Activated naive CD4-positive, alpha-beta T cell treated with anti-CD3 and anti-CD28 coated beads for 36 hours (primary cell): ENCODE results near the gene PNMT. TPM values are rescaled to one million over a fixed set of nuclear protein-coding genes. Genes with fewer than 3 reads are reported as not detected.

Experiments
- CTCF ChIA-PET: fragments of 350-600 bp; sonication (Branson Sonifier 250); formaldehyde crosslinking; loops from one replicate; lab custom pipeline; 2021; ENCODE audit warnings: antibody characterized with exemption; lab: Charles Lee
- DNase-seq: peaks from one replicate; pipeline ENCODE4 v3.0.0-alpha.2; 2020
- H3K27ac Mint-ChIP-seq: one replicate; pipeline ENCODE4 v1.8.0; 2021; ENCODE audit warnings: mild to moderate bottlenecking, mixed read lengths
- H3K27me3 Mint-ChIP-seq: one replicate; pipeline ENCODE4 v1.8.0; 2021; ENCODE audit warnings: low read depth, mixed read lengths
- H3K36me3 Mint-ChIP-seq: one replicate; pipeline ENCODE4 v1.8.0; 2021; ENCODE audit warnings: low read depth, mixed read lengths
- H3K4me1 Mint-ChIP-seq: one replicate; pipeline ENCODE4 v1.8.0; 2021; ENCODE audit warnings: low read depth, mixed read lengths
- H3K4me3 Mint-ChIP-seq: one replicate; pipeline ENCODE4 v1.8.0; 2021; ENCODE audit warnings: mild to moderate bottlenecking, moderate library complexity, mixed read lengths
- H3K9me3 Mint-ChIP-seq: one replicate; pipeline ENCODE4 v1.8.0; 2021; ENCODE audit warnings: mixed read lengths
- intact Hi-C: fragments of 100-400 bp; cut with micrococcal nuclease; formaldehyde crosslinking; loops from one replicate; pipeline ENCODE4 v1.15.1; 2023
- total RNA-seq, 2 experiments: library from RNA; stranded (reverse); gene quantifications; one replicate each; pipeline ENCODE4 v1.2.3, GENCODE V29; 2021

The PNMT gene, protein sequence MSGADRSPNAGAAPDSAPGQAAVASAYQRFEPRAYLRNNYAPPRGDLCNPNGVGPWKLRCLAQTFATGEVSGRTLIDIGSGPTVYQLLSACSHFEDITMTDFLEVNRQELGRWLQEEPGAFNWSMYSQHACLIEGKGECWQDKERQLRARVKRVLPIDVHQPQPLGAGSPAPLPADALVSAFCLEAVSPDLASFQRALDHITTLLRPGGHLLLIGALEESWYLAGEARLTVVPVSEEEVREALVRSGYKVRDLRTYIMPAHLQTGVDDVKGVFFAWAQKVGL
- total RNA-seq = not detected

- H3K36me3 Mint-ChIP-seq = peaks cover under 1% of the 10 kb centered on the region
- DNase-seq = peak; percentile 77
- H3K27ac Mint-ChIP-seq = no peak within 1 kb of the TSS
- peak within 1 kb of the TSS; percentile 52 for H3K4me3 Mint-ChIP-seq
- H3K9me3 Mint-ChIP-seq = no peaks in the 10 kb centered on the region
- peaks cover 16% of the 10 kb centered on the region for H3K27me3 Mint-ChIP-seq
- peaks cover 14% of the 10 kb centered on the region for H3K4me1 Mint-ChIP-seq
- CTCF ChIA-PET = interaction anchor here (0.7 to 5.7 kb wide), 19 partner anchors 10 to 345 kb away, joined by 3 to 63 read pairs (median 4); partner anchors contain the start of genes ERBB2 and PGAP3
- intact Hi-C loops = loop anchor here (1.0 kb wide), 1 partner anchor 46 kb away; no protein-coding TSS in a partner anchor
Observed at GRCh38 chr17:39667945-39668924, at the start of gene PNMT. Gene PNMT (plus strand): TSS chr17:39668453. CDS start chr17:39668476, 23 bp downstream.

- Mint-ChIP-seq H3K36me3 (no peaks in the 10 kb centered on the region), H3K27me3 (peaks cover 3% of the 10 kb centered on the region), H3K9me3 (no peaks in the 10 kb centered on the region), H3K27ac (no peak overlapping the region), H3K4me3 (no peak overlapping the region), H3K4me1 (peaks cover 14% of the 10 kb centered on the region)
- DNase-seq = no peak
- CTCF ChIA-PET = interaction anchor here (1.1 to 8.4 kb wide), 9 partner anchors 17 to 136 kb away, joined by 3 to 213 read pairs (median 6); partner anchors contain the start of genes PNMT and STARD3
- intact Hi-C loops = no loop called here
Observed at GRCh38 chr17:39618956-39619785, 49.1 kb upstream of the PNMT start.

DNA sequence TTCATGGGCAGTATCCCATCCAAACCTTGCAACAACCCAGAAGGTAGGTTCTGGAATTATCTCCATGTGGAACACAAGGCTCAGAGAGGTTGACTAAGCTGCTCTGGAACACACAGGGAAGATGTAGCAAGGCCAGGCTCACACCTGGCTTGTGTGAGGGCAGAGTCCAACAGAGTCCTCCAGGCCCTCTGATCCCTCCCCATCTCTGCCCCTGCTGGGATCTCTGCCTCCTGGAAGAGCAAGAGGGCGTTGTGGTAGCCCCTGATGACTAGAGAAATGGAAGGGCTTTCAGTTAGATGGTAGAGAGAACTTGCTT lies 48.5 kb upstream of the PNMT start:
- CTCF ChIA-PET = interaction anchor here (0.9 to 8.4 kb wide), 12 partner anchors 17 to 136 kb away, joined by 3 to 213 read pairs (median 6); partner anchors contain the start of genes PNMT and STARD3
- peaks cover 14% of the 10 kb centered on the region for H3K4me1 Mint-ChIP-seq

DNA sequence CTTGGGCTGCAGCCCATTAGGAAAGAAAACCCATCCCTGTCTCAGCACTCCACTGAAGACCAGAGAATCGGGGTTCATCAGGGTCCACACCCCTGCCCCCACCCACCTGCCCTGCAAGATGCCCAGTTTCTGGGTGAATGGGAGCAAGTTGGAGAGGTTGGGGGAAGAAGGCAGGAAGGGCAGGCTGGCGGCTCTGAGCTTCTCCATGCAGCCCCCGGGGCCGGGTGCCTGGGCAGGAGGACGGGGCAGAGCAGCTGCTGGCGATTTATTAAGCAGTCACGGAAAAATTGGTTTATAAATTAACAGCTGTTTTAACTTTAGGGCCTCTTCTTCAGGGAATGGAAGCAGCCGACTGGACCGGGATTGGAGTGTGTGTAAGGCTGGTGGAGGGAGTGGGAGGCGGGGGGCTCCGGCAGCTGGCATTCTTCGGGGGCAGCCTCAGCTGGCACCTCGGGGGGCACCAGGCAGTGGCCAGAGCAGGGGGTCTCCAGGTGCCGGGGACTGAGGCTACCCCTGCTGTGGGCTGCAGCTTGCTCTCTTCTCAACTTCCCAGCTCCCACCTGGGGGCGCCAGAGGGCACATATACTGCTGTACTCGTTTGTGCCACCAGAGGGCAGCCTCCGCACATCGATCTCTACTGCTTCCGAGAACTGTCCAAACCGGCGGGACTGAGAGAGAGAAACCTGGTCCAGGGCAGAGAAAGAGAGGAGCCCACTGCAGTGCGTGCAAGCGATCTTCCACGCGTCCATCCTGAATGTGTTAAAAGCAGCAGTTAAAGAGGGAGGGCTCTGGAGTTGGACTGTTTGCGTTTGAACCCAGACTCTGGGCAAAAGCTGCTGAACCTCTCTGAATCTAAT lies 46.5 kb upstream of the PNMT start:
- CTCF ChIA-PET = interaction anchor here (0.5 to 8.4 kb wide), 58 partner anchors 10 to 406 kb away, joined by 3 to 213 read pairs (median 5); partner anchors contain the start of genes MIEN1, PGAP3, PNMT and PSMD3
- no peaks in the 10 kb centered on the region for H3K36me3 Mint-ChIP-seq
- DNase-seq = peak; percentile 92
- H3K27ac Mint-ChIP-seq = peak overlapping the region; percentile 67
- H3K4me1 Mint-ChIP-seq = peaks cover 27% of the 10 kb centered on the region
- intact Hi-C loops = loop anchor here (1.0 to 5.0 kb wide), 9 partner anchors 13 to 414 kb away; partner anchors contain the start of genes IKZF3, PNMT and PSMD3
- H3K27me3 Mint-ChIP-seq = peaks cover 20% of the 10 kb centered on the region
- peak overlapping the region; percentile 68 for H3K4me3 Mint-ChIP-seq
- H3K9me3 Mint-ChIP-seq = no peaks in the 10 kb centered on the region

More for the DNA sequence above, 48.5 kb upstream of the PNMT start:
- H3K36me3 Mint-ChIP-seq = no peaks in the 10 kb centered on the region
- no peaks in the 10 kb centered on the region for H3K9me3 Mint-ChIP-seq
- H3K27ac Mint-ChIP-seq = no peak overlapping the region
- intact Hi-C loops = loop anchor here (5.0 kb wide), 1 partner anchor 412 kb away; no protein-coding TSS in a partner anchor
- DNase-seq = no peak
- H3K27me3 Mint-ChIP-seq = peaks cover 5% of the 10 kb centered on the region
- no peak overlapping the region for H3K4me3 Mint-ChIP-seq

- Mint-ChIP-seq H3K27me3 (peaks cover 22% of the 10 kb centered on the region), H3K27ac (peak overlapping the region; percentile 67), H3K4me1 (peaks cover 28% of the 10 kb centered on the region), H3K9me3 (no peaks in the 10 kb centered on the region), H3K4me3 (peak overlapping the region; percentile 68), H3K36me3 (no peaks in the 10 kb centered on the region)
- DNase-seq = peak; percentile 71
- intact Hi-C loops = loop anchor here (1.0 to 5.0 kb wide), 11 partner anchors 12 to 415 kb away; partner anchors contain the start of genes IKZF3, MIEN1, PNMT and PSMD3
- CTCF ChIA-PET = interaction anchor here (0.5 to 8.4 kb wide), 41 partner anchors 14 to 474 kb away, joined by 3 to 213 read pairs (median 5); partner anchors contain the start of genes MIEN1, PGAP3, PNMT and PSMD3
Observed at GRCh38 chr17:39622380-39623006, 45.8 kb upstream of the PNMT start.

DNA sequence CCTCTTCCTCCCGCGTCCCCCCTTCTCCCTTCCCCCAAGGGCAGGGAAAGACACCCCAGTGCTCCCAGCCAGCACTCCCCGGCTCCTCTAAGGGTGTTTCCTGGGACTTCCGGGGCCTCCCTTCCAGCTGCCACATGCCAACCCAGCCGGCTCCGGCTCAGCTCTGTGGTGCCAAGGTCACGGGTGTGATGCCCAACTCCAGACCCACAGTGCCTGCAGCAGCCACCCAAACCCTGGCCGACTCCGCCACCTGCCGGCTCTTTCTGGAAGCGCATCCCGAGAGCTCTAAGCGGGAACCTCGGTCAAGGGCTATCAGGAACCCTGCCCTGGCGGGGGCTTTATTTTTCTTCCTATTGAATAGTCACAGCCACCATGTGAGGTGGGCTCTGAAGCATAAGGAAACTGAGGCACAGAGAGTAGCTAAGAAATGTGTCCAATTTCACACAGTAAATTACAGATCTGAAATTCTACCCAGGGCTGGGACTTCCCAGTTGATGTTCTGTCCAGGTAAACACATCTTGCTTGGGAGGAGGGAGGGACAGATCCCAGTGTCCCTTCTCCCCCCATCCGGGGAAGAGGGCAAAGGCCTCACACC lies 44.8 kb upstream of the PNMT start:
- intact Hi-C loops = loop anchor here (1.0 to 5.0 kb wide), 5 partner anchors 55 to 416 kb away; partner anchors contain the start of gene MIEN1

GRCh38 chr17:39624313-39624712 lies 43.9 kb upstream of the PNMT start:
- Mint-ChIP-seq H3K9me3 (no peaks in the 10 kb centered on the region), H3K27ac (no peak overlapping the region), H3K36me3 (no peaks in the 10 kb centered on the region), H3K4me3 (no peak overlapping the region), H3K4me1 (peaks cover 28% of the 10 kb centered on the region), H3K27me3 (peaks cover 28% of the 10 kb centered on the region)
- intact Hi-C loops = loop anchor here (5.0 kb wide), 1 partner anchor 417 kb away; no protein-coding TSS in a partner anchor
- no peak for DNase-seq
- CTCF ChIA-PET = interaction anchor here (1.2 to 8.4 kb wide), 7 partner anchors 12 to 355 kb away, joined by 3 to 213 read pairs (median 44); partner anchors contain the start of genes PNMT, PSMD3, STARD3 and TCAP

More for the DNA sequence above, 44.8 kb upstream of the PNMT start:
- Mint-ChIP-seq H3K4me3 (no peak overlapping the region), H3K27me3 (peaks cover 28% of the 10 kb centered on the region), H3K4me1 (peaks cover 28% of the 10 kb centered on the region), H3K27ac (no peak overlapping the region), H3K9me3 (no peaks in the 10 kb centered on the region), H3K36me3 (no peaks in the 10 kb centered on the region)
- CTCF ChIA-PET = interaction anchor here (0.6 to 8.4 kb wide), 29 partner anchors 10 to 1142 kb away, joined by 3 to 213 read pairs (median 4); partner anchors contain the start of genes MIEN1, PGAP3, PNMT and PSMD3
- peak; percentile 93 for DNase-seq

- DNase-seq = no peak
- peaks cover 28% of the 10 kb centered on the region for H3K4me1 Mint-ChIP-seq
- H3K27me3 Mint-ChIP-seq = peaks cover 29% of the 10 kb centered on the region
- H3K36me3 Mint-ChIP-seq = no peaks in the 10 kb centered on the region
- CTCF ChIA-PET = interaction anchor here (0.6 to 8.4 kb wide), 7 partner anchors 11 to 563 kb away, joined by 3 to 213 read pairs (median 4); partner anchors contain the start of gene STARD3
- no peak overlapping the region for H3K4me3 Mint-ChIP-seq
- H3K27ac Mint-ChIP-seq = no peak overlapping the region
- intact Hi-C loops = no loop called here
- H3K9me3 Mint-ChIP-seq = no peaks in the 10 kb centered on the region
Observed at GRCh38 chr17:39625198-39625785, 43.0 kb upstream of the PNMT start.

DNA sequence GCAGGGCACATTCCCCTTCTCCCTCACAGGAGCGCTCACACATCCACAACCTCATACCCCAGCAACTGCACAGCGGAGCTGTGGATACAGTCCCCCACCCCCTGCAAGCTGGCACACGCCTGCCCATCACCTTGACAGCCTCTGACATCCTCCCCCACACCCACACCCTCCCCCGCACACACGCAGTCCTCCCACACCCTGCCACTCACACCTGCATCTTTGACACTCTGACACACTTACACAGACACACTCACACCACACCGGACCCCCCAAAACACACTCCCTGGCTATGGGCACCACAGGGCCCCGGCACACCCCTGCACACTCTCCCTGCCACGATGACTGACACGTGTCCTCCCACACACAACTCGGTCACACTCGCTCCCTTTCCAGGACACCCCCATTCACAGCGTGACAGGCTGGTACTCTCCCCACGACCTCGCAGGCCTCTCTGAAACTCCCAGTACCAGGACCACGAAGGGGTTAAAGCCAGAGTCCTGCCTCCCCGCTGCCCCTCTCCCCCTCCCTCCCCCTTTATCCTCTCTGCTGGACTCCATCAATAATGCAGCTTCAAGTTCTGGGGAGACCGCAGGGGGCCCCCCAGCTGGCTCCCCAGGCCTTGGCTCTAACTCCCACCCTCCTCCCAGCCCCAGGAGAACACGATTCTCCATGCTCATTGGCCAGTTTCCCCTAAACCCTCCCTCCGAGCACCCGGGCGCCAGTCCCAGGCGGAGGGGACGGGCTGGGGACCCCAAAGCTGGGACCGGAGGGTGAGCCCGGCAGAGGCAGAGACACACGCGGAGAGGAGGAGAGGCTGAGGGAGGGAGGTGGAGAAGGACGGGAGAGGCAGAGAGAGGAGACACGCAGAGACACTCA lies 41.8 kb upstream of the PNMT start, which contains the start of gene PPP1R1B:
TSS of gene PPP1R1B (plus strand) at position 782 of the 876 bp plus-strand sequence. CDS start 441 bp downstream, outside the sequence.
- Mint-ChIP-seq H3K36me3 (no peaks in the 10 kb centered on the region), H3K9me3 (no peaks in the 10 kb centered on the region), H3K27me3 (peaks cover 30% of the 10 kb centered on the region), H3K4me3 (peak within 1 kb of the TSS; percentile 54), H3K4me1 (peaks cover 32% of the 10 kb centered on the region), H3K27ac (no peak within 1 kb of the TSS)
- CTCF ChIA-PET = interaction anchor here (0.8 to 8.4 kb wide), 4 partner anchors 10 to 284 kb away, joined by 3 to 213 read pairs (median 24); partner anchors contain the start of gene STARD3
- intact Hi-C loops = no loop called here
- peak; percentile 48 for DNase-seq
